Fibroblast of skin of left biceps (primary cell): ENCODE measurements around the gene USP6.
"Not testable (repeated sequence)": the region's sequence is repeated elsewhere in the genome, so short reads cannot be mapped to it uniquely, and the experiment has no call there.

Experiments
- DNase-seq, 2 experiments: peaks; one replicate each; pipeline ENCODE4 v3.0.0-alpha.2; 2013; ENCODE audit warnings: low read depth in 2 of 2

USP6 gene

DNA sequence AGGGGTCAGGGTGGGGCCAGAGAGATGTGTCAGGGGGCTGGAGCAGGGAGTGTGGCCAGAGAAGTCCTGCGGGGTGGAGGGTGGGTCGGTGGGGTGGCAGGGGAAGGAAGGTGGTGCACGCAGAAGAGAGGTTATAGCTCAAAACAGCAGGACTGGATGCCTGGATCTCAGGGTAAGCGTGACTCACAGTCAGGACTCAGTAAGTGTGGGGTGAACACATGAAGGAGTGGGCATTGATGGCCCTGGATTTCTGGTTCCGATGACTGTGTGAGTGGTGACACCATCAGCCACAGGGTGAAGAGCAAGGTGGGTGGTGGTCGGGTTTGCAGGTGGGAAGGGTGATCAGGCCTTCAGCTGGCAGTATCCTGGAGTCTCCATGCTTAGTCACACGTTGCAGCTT lies 6.2 kb downstream of the USP6 start:
- not testable (repeated sequence) for DNase-seq

DNA sequence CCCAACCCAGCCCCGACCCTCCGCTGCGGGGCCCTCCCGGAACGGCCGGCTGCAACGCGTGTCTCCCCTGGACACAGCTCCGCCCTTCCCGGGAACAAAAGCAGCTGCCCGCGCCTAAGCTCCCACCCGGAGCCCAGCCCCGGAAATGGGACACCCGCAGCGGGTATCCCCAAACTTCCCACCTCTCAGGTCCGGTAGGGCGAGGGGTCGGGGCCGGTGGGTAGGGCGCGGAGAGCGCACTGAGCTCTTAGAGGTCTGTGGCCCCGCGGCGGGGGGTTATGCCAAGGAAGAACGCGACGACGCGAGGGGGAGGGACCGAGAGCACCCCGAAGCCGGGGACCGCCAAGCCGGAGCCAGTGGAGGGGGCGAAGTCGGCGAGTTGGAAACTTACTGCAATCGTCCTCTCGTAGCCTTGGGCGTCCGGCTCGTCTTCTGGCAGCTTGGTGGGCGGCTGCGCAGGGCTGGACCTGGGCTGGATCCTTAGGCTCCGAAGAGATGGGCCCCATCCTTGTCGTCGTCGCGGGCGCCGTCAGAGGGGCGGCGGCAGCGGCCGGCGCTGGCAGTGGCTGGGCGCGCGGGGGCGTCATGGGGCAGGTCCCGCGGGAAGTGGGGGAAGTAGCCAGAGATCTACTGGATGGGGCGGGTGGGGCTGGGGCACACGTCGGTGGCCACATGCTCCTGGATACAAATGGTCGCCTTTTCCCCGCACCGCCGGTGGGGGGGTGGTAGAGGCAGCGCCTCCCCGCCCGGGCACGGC lies 6.9 kb downstream of the USP6 start:
- DNase-seq, result no peak

DNA sequence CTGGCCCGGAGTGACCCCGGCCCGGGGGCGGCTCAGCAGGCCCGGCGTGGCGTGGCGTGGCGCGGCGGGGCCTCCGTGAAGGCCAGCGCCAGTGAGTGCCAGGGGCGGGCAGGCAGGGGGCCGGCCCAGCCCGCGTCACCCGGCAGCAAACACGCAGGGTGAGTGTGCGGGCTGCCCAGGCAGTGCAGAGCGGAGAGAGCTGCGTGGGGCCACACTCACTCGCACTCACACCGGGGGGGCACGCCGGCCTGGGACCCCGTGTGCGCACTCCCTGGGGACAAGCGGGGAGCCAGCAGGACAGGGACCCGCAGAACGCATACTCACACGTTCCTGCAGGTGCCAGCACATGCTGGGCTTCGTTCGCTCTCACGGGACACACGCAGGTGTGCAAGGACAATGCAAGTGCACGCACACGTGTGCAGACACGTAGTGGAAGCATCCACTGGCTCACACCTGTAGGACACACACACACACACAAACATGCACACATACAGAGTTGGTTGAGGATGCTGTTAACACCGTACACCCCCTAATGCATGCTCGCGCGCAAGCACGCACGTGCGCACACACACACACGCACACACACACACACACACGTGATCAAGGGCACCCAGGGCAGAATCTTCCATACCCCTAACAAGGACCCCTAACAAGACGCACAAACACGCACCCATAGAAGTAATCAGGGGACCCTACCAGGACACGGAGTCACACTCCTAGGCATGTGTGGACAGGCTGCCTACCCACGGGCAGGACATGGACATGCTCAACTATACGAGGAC lies 7.7 kb downstream of the USP6 start:
- DNase-seq, result no peak

DNA sequence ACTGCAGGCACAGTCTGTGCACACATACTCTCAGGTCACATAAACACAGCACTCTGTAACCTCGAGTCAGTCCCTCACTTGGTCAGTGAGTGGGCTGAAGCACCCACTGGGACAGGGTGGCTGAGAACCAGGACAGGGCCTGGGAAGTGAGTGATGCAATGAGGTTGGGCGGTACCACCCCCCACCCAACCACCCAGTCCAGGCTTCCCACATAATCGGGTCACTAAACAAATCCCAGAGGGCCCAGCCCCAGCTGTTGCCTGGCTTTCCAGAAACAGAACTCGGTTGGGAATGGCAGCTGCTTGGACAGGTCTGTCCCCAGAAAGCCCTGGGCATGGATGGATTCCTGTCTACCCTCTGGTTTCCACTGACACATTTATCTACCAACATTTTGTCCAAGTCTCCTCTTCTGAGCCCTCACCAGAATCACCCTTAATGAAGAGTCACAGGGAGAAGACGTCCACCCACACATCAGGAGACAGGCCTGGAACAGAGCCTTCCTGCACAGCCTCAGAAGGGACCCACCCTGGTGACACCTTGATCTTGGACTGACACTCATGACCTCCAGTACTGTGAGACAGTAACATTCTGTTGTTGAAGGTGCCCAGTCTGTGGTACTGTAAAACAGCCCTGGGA lies 8.4 kb downstream of the USP6 start:
- not testable (repeated sequence) for DNase-seq

DNA sequence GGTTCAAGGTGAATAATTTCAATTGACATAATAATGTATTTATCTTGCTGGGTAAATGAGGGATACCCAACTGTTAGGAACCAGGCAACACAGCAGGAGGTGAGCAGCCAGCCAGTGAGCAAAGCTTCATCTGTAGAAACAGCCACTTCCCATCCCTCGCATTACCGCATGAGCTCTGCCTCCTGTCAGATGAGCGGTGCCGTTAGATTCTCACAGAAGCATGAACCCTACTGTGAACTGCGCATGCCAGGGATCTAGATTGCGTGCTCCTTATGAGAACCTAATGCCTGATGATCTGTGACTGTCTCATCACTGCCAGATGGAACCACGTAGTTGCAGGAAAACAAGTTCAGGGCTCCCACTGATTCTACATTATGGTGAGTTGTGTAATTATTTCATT lies 9.1 kb downstream of the USP6 start:
- not testable (repeated sequence) for DNase-seq

DNA sequence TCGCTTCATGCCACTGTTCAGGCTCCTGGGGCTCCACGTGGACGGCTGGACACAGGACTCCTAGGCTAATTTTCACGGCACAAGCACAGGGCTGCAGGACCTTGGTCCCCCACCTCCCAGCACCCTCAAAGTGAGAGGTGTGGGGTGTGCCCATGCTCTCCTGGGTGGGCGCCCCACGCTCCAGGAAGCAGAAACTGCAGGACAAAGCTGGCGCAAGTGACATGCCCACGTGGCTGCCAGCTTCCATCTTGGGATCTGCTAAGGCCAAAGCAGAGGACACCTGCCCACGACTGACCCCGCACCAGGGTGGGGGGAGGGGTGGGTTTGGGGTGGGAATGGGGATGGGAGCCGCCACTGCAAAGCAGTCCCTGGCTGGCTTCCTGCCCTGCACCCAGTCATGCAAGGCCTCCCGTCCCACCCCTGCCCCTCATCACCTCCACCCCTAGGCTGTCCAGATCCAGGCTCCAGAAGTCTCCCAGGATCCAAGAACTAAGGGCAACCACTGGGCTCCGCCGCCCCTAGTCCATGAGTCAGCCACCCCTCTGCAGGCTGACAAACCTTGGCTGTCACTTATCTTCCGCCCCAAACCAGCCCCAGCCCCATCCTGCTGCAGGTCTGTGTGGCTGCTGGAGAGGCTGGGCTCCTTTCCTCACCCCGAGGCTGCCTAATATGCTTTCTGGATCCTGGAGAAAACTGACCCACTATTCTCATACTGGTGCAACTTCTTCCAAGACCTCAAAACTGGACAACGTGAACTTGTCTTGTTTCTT lies 11.1 kb downstream of the USP6 start:
- DNase-seq, result no peak

DNA sequence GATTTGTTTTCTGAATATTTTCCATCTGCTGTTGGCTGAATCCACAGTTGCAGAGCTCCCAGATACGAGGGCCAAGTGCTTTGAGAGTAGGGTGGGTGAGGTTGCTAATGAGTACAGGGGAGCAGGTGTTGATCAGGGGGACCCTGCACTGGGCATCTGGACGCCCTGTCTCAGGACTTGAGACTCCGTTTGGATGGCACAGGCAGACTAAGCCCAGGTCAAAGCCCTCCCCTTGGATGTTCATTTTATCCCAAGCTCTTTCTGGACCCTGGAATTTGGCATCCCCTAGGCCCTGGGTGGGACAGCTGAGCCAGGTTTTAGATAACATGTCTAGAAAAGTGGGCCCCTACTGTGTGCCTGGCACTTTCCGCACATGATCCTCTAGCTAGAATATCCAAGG lies 12.1 kb downstream of the USP6 start:
- DNase-seq, result no peak

DNA sequence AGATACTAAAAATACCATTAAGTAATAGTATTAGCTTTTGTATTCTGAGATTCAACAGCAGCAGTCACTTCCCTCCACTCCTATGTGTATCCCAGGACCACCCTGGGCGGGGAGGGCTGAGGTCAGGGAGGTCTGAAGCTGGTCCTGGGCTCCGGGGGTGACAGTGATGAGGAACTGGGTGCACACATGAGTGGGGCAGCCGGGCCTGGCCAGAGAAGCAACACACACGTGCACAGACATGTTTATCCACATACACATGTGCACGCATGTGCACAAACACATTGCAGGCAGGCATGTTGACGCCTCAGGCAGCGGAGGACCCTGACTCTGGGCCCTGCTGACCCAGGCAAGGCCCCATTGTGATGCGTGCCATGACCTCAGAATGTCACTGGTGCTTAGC lies 12.6 kb downstream of the USP6 start:
- not testable (repeated sequence) for DNase-seq

DNA sequence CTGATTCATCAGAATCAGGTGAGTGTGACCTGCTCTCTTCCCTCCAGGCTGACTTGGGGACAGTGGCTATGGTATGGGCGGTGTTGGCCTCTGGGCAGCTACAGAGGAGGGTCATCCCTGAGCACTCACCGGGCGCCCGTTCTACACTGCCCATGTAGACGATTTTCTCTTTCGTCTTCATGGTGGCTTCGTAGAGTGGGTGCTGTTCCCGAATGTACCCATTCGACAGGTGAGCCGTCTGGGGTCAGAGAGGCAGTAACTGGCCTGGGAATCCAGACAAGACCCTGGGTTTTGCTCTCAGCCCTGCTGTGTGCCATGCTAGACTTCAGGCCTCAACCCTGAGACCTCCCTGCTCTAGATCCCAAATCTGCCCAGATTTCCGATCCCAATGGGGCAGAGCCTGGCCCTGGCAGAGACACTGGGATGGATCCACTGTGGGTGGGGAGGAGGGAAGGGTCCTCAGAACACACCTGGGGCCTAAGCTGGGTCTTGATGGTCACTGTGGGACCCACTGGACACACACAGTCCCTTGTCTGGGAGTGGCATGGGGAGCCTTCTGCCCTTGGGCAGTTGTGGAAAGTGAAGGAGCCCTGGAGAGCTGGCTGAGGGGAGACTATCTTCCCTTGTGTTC lies 13.2 kb downstream of the USP6 start:
- no peak for DNase-seq

DNA sequence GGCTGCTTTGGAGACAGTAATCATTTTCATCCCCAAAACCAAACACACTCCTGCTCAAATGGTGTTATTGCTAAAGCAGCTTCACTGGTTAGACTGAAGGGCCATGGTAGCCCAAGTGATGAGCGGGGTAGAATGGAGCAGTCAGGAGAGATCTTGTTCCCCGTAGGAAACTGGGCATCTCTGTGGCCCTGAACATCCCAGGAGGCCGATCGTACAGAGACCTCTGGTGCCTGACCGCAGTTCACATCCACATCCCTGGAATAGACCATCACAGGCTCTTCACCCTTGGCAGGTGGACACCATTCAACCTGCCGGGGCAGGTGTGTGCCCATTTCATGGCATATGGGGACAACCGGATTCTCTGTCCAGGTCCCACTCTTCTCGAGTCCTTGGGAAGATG lies 13.9 kb downstream of the USP6 start:
- DNase-seq, result not testable (repeated sequence)

DNA sequence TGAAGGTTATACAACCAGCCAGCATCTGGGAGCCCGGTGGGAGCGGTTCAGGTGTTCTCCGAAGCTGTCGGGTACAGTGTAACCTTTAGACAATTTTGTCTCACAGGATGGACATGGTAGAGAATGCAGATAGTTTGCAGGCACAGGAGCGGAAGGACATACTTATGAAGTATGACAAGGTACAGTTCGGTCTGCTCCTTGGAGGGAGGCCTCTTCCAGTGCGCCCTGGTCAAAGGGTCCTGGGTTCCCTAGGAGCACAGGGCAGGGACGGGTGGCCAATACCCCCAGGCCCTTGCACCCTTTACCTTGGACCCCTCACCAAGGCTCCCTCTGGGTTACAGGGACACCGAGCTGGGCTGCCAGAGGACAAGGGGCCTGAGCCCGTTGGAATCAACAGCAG lies 14.4 kb downstream of the USP6 start:
- DNase-seq, result not testable (repeated sequence)

DNA sequence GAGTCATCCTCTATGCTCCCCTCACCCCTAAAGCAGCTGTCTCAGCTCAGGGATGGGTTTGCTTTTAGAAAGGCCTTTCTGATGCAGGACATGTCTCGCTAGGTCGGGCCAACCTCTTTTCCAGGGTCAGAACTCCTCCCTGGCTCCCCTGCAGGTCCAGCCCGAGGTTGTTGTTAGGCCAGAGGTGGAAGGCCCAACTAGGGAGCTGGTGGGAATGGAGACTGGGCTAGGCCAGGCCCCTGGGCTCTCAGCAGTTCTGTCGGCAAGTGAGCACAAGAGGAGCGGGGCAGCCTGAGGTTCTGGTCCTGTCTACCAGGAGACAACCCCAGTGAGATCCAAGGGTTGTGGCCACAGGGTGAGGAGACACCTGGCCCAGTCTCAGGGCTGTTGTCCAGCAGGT lies 14.9 kb downstream of the USP6 start:
- DNase-seq, result not testable (repeated sequence)

DNA sequence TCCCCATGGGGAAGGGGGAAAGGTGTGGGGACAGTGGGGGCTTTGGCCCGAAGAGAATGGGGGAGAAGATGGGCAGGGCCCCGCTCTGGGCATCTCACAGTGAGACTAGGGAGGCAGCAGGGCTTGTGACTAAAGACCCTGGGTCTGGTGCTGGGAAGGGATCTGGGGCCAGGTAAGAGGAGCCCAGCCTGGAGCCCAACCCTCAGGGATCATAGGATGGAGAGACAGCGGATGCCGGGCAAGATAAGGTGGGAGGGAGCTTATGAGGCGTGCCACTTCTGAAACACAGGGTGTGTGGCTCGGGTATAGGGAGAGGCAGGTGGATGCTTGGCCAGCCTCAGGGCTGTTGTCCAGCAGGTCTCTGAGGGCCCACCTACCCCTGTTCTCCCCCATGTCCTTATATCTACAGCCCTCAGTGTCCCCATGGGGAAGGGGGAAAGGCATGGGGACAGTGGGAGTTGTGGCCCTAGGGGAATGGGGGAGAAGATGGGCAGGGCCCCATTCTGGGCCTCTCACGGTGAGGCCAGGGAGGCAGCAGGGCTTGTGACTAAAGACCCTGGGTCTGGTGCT lies 15.4 kb downstream of the USP6 start:
- no peak for DNase-seq

DNA sequence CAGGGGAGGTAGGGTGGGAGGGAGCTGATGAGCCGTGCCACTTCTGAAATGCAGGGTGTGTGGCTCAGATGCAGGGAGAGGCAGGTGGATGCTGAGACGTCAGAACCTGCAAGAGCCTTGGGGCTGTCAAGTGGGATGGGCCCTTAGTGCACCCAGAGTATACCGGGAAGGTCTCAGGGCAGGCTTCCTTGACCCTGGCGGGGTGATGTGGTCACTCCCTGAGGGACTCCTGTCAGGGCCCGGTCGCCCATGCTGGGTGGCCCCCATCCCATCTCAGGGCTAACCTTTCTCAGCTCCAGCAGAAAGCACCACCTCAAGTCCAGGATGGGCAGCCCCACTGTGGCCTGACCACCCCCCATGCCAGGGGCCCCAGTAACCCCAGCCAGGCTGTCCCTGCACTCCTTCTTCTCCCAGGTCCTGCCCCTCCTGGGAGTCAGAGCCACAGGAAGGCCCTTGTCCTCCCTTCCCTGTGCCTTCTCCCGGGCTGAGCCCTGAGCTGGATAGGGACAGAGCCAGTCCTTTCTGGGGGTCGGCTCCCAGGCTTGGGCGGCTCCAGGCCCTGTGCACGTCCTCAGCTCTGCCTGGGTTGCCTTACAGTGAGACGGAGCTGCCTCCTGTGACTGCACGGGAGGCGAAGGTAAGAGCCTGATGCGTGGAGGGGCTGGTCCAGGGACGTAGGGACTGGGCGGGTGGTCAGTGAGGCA lies 16.1 kb downstream of the USP6 start:
- DNase-seq, result not testable (repeated sequence)

DNA sequence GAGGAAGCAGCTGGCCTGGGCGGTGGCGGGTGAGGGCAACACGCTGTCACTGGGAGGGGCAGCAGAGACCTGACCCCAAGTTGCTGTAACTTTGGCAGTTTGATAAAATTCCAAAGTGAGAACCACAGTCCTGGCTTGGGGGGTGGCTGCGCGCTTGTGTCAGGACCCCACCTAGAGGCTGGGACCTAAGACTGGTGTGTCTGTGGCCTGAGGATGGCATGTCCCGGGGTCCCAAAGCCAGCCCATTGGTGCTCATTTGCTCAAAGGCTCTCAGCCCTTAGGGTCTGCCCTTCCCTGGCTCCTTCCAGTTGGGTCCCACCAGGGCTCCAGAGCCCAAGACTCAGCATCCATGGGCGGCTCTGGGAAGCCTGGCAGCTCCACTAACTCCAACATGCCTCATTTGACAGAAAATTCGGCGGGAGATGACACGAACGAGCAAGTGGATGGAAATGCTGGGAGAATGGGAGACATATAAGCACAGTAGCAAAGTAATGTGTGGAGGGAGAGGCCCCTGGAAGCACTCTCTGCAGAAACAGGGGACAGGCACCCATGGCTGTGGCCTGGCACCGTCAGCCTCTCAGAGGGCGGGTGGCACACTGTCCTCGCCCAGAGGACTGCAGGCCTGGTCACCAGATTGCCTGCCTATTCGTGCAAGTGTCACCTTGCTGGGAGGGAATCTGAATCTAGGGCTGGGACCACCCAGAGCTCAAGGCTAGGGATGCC lies 16.8 kb downstream of the USP6 start:
- not testable (repeated sequence) for DNase-seq

DNA sequence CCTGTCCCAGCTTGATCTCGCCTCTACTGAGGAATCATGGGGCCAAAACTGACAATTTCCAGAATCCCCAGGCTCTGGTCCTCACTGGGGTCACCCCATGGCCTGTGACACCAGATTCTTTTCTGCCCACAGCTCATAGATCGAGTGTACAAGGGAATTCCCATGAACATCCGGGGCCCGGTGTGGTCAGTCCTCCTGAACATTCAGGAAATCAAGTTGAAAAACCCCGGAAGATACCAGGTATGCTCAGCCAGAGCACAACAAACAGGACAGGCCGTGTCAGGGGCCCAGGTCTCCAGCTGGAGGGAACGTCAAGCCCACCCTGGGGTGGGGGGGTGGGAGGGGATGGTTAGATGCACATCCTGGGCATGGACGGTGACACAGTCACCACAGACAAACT lies 17.5 kb downstream of the USP6 start:
- no peak for DNase-seq

DNA sequence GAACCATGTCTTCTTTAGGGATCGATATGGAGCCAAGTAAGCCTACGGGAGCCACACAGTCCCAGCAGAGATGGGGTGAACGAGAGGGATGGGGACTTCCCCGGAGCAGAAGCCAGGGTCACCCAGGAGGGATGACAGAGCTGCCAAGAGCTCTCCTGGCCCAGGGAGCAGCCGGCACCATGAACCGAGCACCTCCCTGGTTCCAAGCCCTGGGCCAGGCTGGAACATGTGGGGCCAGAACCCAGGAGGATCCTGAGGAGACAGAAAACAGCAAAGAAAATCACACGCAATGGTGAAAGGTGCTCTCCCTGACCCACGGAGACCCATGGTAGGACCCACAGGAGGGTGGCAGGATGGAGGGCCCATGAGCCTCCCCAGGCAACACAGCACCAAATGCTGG lies 18.1 kb downstream of the USP6 start:
- not testable (repeated sequence) for DNase-seq

DNA sequence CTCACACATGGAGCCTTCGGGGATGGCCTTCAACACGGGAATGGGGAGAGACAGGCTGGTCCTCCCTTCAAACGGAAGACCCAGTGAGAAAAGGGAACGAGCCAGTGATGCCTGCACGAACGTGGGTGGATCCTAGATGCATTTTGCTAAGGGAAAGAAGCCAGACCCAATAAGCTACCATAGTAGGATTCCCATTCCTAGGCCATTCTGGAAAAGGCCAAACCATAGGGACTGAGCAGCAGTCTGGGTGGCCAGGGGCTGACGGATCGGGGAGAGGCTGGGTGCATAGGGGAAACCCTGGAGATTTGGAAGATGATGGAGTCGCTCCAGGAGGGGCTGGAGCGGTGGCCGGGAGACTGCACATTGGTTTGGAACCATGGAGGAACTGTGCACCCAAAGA lies 18.7 kb downstream of the USP6 start:
- DNase-seq, result not testable (repeated sequence)

DNA sequence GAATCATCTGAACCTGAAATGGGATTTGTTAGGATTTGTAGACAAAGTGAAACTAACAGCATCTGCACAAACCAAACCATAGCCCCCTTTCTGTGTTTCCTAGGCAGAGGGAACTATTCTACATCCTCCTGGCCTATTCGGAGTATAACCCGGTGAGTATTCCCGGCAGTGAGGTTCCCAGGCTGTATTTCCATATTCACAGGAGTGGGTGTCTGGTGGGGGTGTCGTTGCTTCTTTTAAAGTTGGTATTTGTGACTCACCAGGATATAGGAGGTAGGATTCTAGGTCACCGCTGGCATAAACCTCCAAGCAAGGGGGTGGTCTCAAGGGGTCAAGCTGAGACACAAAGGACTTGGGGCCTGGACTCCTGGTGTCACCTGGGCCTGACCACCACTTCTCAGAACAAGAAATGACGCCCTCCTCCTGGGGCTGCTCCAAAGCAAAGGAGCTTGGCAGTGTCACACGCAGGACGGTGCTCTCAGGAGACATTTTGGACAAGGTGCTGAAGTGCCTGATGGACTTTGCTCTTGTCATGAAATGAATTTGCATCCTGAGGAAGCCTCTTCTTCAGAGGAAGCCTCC lies 19.4 kb downstream of the USP6 start:
- not testable (repeated sequence) for DNase-seq
